Measurements from ENCODE around the gene ABCG1. TPM values are rescaled to one million over a fixed set of nuclear protein-coding genes. Genes with fewer than 3 reads are reported as not detected.

ABCG1 gene
- total and polyA plus RNA-seq, 2 donors (not counting 3 experiments of a cell fraction or from before 2014, with no cell fraction given) = 6.7 to 19.6 TPM

GRCh38 chr21:42302794-42303193 lies 83.9 kb downstream of the ABCG1 start:
- CTCF ChIA-PET = interaction anchor here (1.0 to 2.4 kb wide), 4 partner anchors 8 to 157 kb away, joined by 3 to 18 read pairs (median 4); no protein-coding TSS in a partner anchor
- intact Hi-C loops (cut with micrococcal nuclease) = loop anchor here (1.0 to 2.0 kb wide), 2 partner anchors 74 to 157 kb away; no protein-coding TSS in a partner anchor
- no peak overlapping the region for H2AFZ ChIP-seq (ENCODE audit: low read depth, low read length)
- no peak overlapping the region for H3K4me2 ChIP-seq (ENCODE audit: insufficient read depth, low read length)
- H3K9me1 ChIP-seq (replicated peaks; ENCODE audit: control insufficient read depth, extremely low read depth, insufficient read depth, low read length) = no peaks in the 10 kb centered on the region
- H3K9me3 ChIP-seq (replicated peaks; ENCODE audit: control insufficient read depth, insufficient read depth, low read length) = no peaks in the 10 kb centered on the region
- POLR2A ChIA-PET = no interaction called here
- dilution Hi-C loops (cut with MboI; ENCODE audit: extremely low pct_ligation_motif_present, low sequenced_read_pairs) = no loop called here
- H3K79me2 ChIP-seq (ENCODE audit: control insufficient read depth, insufficient read depth, low read length) = no peaks in the 10 kb centered on the region
- no peaks in the 10 kb centered on the region for H3K27me3 ChIP-seq (ENCODE audit: control insufficient read depth in 2 of 2, insufficient read depth in 2 of 2, low read length in 2 of 2)
- DNase-seq (ENCODE audit: low read depth, low spot score) (no peak), FAIRE-seq (no peak)
- H3K9ac ChIP-seq (replicated peaks; ENCODE audit: extremely low read depth, insufficient read depth, low read length) = no peak overlapping the region
- no peaks in the 10 kb centered on the region for H4K20me1 ChIP-seq (replicated peaks; ENCODE audit: control insufficient read depth, extremely low read depth, insufficient read depth, low read length)
- peaks cover 10% of the 10 kb centered on the region for H3K4me1 ChIP-seq (ENCODE audit: control insufficient read depth, extremely low read depth, insufficient read depth, low read length)
- TF ChIP-seq GATA2 (IDR thresholded peaks at IDR 0.05; ENCODE audit: insufficient read depth, insufficient read length, low read depth, low read length) (no peak), JUN (IDR thresholded peaks at IDR 0.05; ENCODE audit: borderline replicate concordance, insufficient read depth, insufficient read length, low read depth) (no peak), CTCF (IDR thresholded peaks at IDR 0.05; ENCODE audit: extremely low read depth in 1 of 2, insufficient read depth in 1 of 2, low read depth in 1 of 2, low read length in 2 of 2) (no peak), POLR2AphosphoS5 (IDR thresholded peaks at IDR 0.05; ENCODE audit: insufficient read depth, low read depth, low read length) (no peak), POLR2A (IDR thresholded peaks at IDR 0.05; ENCODE audit: low read depth, low read length) (no peak), MYC (IDR thresholded peaks at IDR 0.05; ENCODE audit: low read depth, low read length) (no peak), MAX (IDR thresholded peaks at IDR 0.05; ENCODE audit: insufficient read depth, insufficient read length) (no peak), FOS (IDR thresholded peaks at IDR 0.05; ENCODE audit: borderline replicate concordance, insufficient read depth, low read length) (no peak), EZH2 (IDR thresholded peaks at IDR 0.05; ENCODE audit: borderline replicate concordance, low read depth, low read length, severe bottlenecking) (no peak)
- H3K4me3 ChIP-seq (replicated peaks in 1 of 3; ENCODE audit: insufficient read depth in 1 of 3, low read depth in 1 of 3, low read length in 3 of 3) = no peak overlapping the region
- H3K27ac ChIP-seq (ENCODE audit: insufficient read depth, low read depth, low read length) = no peak overlapping the region
- BruUV-seq (replicated peaks) = no TSS peak
- no peaks in the 10 kb centered on the region for H3K36me3 ChIP-seq (ENCODE audit: control insufficient read depth in 2 of 2, extremely low read depth in 1 of 2, insufficient read depth in 2 of 2, low read length in 2 of 2)

All from endothelial cell of umbilical vein (primary cell).